ENCODE results near the gene AARS2.

GRCh38 chr6:44298055-44298803 lies 14.9 kb downstream of the AARS2 start:
- TF ChIP-seq POLR2A (IDR thresholded peaks at IDR 0.05), result no peak
- no peak for TF ChIP-seq CTCF (IDR thresholded peaks at IDR 0.05)

Measured in uterus (tissue), 2 donors.